Gastroesophageal sphincter (tissue), 3 donors: ENCODE data around the gene GNA14.

ENCODE experiments used
- CTCF ChIP-seq, 4 experiments: fragments of 200-600 bp in 2 of 4; fragments of 450-650 bp in 2 of 4; sonication (generic) in 1 of 4; IDR thresholded peaks; one replicate each; pipeline ENCODE4 v1.5.1; 2017 to 2019; ENCODE audit warnings: antibody characterized with exemption in 4 of 4, mild to moderate bottlenecking in 2 of 4, moderate library complexity in 2 of 4
- POLR2A ChIP-seq, 2 donors: fragments of 450-650 bp; IDR thresholded peaks; one replicate each; pipeline ENCODE4 v1.6.1; 2017; ENCODE audit warnings: antibody characterized with exemption in 2 of 2, mild to moderate bottlenecking in 2 of 2, moderate library complexity in 1 of 2

- TF ChIP-seq CTCF (IDR thresholded peaks at IDR 0.05) (no peak), POLR2A (IDR thresholded peaks at IDR 0.05) (no peak)
Measured at GRCh38 chr9:77556396-77556795, 91.7 kb downstream of the GNA14 start.
